HUES6 (cell line): ENCODE data around the gene PKNOX2.

Source experiments
- H3K27ac ChIP-seq: 2 replicates; pipeline ENCODE4 v1.7.0; 2013; ENCODE audit warnings: low read depth, mild to moderate bottlenecking, low read length, inconsistent platforms
- H3K27me3 ChIP-seq: 2 replicates; pipeline ENCODE4 v1.6.1; 2013; ENCODE audit warnings: low read length; ENCODE audit not compliant: control insufficient read depth, insufficient read depth
- H3K36me3 ChIP-seq: 2 replicates; pipeline ENCODE4 v1.6.1; 2013; ENCODE audit warnings: low read length; ENCODE audit not compliant: control insufficient read depth, insufficient read depth
- H3K4me1 ChIP-seq: 2 replicates; pipeline ENCODE4 v1.6.1; 2013; ENCODE audit warnings: low read length; ENCODE audit not compliant: control insufficient read depth, insufficient read depth
- H3K4me3 ChIP-seq: 2 replicates; pipeline ENCODE4 v1.5.1; 2013; ENCODE audit warnings: low read depth, low read length
- H3K9ac ChIP-seq: one replicate; pipeline ENCODE4 v1.6.1; 2013; ENCODE audit warnings: mild to moderate bottlenecking, low read length
- H3K9me3 ChIP-seq: 2 replicates; pipeline ENCODE4 v1.6.1; 2013; ENCODE audit warnings: low read depth, low read length; ENCODE audit not compliant: control insufficient read depth, insufficient read depth

Gene PKNOX2

GRCh38 chr11:125449565-125449964 is 285.0 kb downstream of the PKNOX2 start:
- Histone ChIP-seq H3K9ac (no peak overlapping the region), H3K4me3 (no peak overlapping the region), H3K4me1 (peaks cover 26% of the 10 kb centered on the region), H3K9me3 (no peaks in the 10 kb centered on the region), H3K27me3 (no peaks in the 10 kb centered on the region), H3K36me3 (no peaks in the 10 kb centered on the region), H3K27ac (no peak overlapping the region)

- no peaks in the 10 kb centered on the region for H3K27me3 ChIP-seq
- no peak overlapping the region for H3K27ac ChIP-seq
- no peaks in the 10 kb centered on the region for H3K36me3 ChIP-seq
- H3K4me1 ChIP-seq: peaks cover 17% of the 10 kb centered on the region
- no peak overlapping the region for H3K4me3 ChIP-seq
- H3K9ac ChIP-seq: no peak overlapping the region
- H3K9me3 ChIP-seq: no peaks in the 10 kb centered on the region
These were observed 287.0 kb downstream of the PKNOX2 start for GRCh38 chr11:125451400-125452124.

GRCh38 chr11:125452125-125452470 is 287.5 kb downstream of the PKNOX2 start:
- H3K27me3 ChIP-seq: no peaks in the 10 kb centered on the region
- H3K36me3 ChIP-seq: no peaks in the 10 kb centered on the region
- H3K27ac ChIP-seq: no peak overlapping the region
- peaks cover 17% of the 10 kb centered on the region for H3K4me1 ChIP-seq
- no peak overlapping the region for H3K4me3 ChIP-seq
- H3K9ac ChIP-seq: no peak overlapping the region
- no peaks in the 10 kb centered on the region for H3K9me3 ChIP-seq

GRCh38 chr11:125454047-125454446 is 289.5 kb downstream of the PKNOX2 start:
- Histone ChIP-seq H3K4me3 (no peak overlapping the region), H3K9me3 (no peaks in the 10 kb centered on the region), H3K27ac (no peak overlapping the region), H3K36me3 (no peaks in the 10 kb centered on the region), H3K9ac (no peak overlapping the region), H3K4me1 (peaks cover 25% of the 10 kb centered on the region), H3K27me3 (no peaks in the 10 kb centered on the region)

GRCh38 chr11:125455851-125456250 is 291.3 kb downstream of the PKNOX2 start:
- H3K4me3 ChIP-seq: no peak overlapping the region
- no peak overlapping the region for H3K27ac ChIP-seq
- H3K9ac ChIP-seq: no peak overlapping the region
- H3K9me3 ChIP-seq: no peaks in the 10 kb centered on the region
- H3K36me3 ChIP-seq: no peaks in the 10 kb centered on the region
- H3K27me3 ChIP-seq: no peaks in the 10 kb centered on the region
- peaks cover 25% of the 10 kb centered on the region for H3K4me1 ChIP-seq

- Histone ChIP-seq H3K27ac (no peak overlapping the region), H3K4me3 (no peak overlapping the region), H3K9ac (no peak overlapping the region), H3K27me3 (no peaks in the 10 kb centered on the region), H3K4me1 (peaks cover 8% of the 10 kb centered on the region; the same call in 1 of the 2 replicates), H3K36me3 (no peaks in the 10 kb centered on the region), H3K9me3 (no peaks in the 10 kb centered on the region)
These were observed 293.3 kb downstream of the PKNOX2 start for GRCh38 chr11:125457814-125458343.

- H3K9ac ChIP-seq: no peak overlapping the region
- no peaks in the 10 kb centered on the region for H3K27me3 ChIP-seq
- H3K4me1 ChIP-seq: peaks cover 13% of the 10 kb centered on the region
- H3K36me3 ChIP-seq: no peaks in the 10 kb centered on the region
- no peak overlapping the region for H3K27ac ChIP-seq
- H3K4me3 ChIP-seq: no peak overlapping the region
- no peaks in the 10 kb centered on the region for H3K9me3 ChIP-seq
These were observed 295.7 kb downstream of the PKNOX2 start for GRCh38 chr11:125460275-125460674.

GRCh38 chr11:125463590-125464269 is 299.2 kb downstream of the PKNOX2 start:
- H3K27me3 ChIP-seq: no peaks in the 10 kb centered on the region
- peaks cover 11% of the 10 kb centered on the region for H3K4me1 ChIP-seq
- H3K9me3 ChIP-seq: no peaks in the 10 kb centered on the region
- no peaks in the 10 kb centered on the region for H3K36me3 ChIP-seq
- H3K4me3 ChIP-seq: no peak overlapping the region
- H3K27ac ChIP-seq: no peak overlapping the region
- H3K9ac ChIP-seq: no peak overlapping the region

GRCh38 chr11:125464270-125464662 is 299.7 kb downstream of the PKNOX2 start:
- Histone ChIP-seq H3K4me3 (no peak overlapping the region), H3K9ac (no peak overlapping the region), H3K4me1 (peaks cover 11% of the 10 kb centered on the region), H3K36me3 (no peaks in the 10 kb centered on the region), H3K9me3 (no peaks in the 10 kb centered on the region), H3K27ac (no peak overlapping the region), H3K27me3 (no peaks in the 10 kb centered on the region)

GRCh38 chr11:125464666-125465065 is 300.1 kb downstream of the PKNOX2 start:
- H3K9ac ChIP-seq: no peak overlapping the region
- no peaks in the 10 kb centered on the region for H3K9me3 ChIP-seq
- H3K27me3 ChIP-seq: no peaks in the 10 kb centered on the region
- no peaks in the 10 kb centered on the region for H3K36me3 ChIP-seq
- no peak overlapping the region for H3K4me3 ChIP-seq
- H3K27ac ChIP-seq: no peak overlapping the region
- H3K4me1 ChIP-seq: peaks cover 11% of the 10 kb centered on the region

GRCh38 chr11:125465255-125465654 is 300.7 kb downstream of the PKNOX2 start:
- Histone ChIP-seq H3K9ac (no peak overlapping the region), H3K27ac (no peak overlapping the region), H3K9me3 (no peaks in the 10 kb centered on the region), H3K36me3 (no peaks in the 10 kb centered on the region), H3K4me3 (no peak overlapping the region), H3K4me1 (peaks cover 11% of the 10 kb centered on the region), H3K27me3 (no peaks in the 10 kb centered on the region)
